PC-9 (cell line): ENCODE results near the gene SPATA20. TPM values are rescaled to one million over a fixed set of nuclear protein-coding genes. Genes with fewer than 3 reads are reported as not detected.

Source experiments
- BruUV-seq: library from RNA; stranded (reverse); fragments of 400-500 nt; replicated peaks from 2 replicates; lab custom pipeline; 2021; lab: Mats Ljungman, UMichigan
- CTCF ChIA-PET: fragments of 300-600 bp; sonication (Branson Sonifier 250); formaldehyde crosslinking; loops from one replicate; lab custom pipeline; 2022; ENCODE audit warnings: antibody characterized with exemption; lab: Charles Lee
- POLR2A ChIA-PET: fragments of 300-600 bp; sonication (Branson Sonifier 250); formaldehyde crosslinking; loops from one replicate; lab custom pipeline; 2022; ENCODE audit warnings: antibody characterized with exemption; ENCODE audit not compliant: unreplicated experiment; lab: Charles Lee
- DNase-seq, 2 experiments: peaks; one replicate each; pipeline versions ENCODE4 v3.0.0 to v3.0.0-alpha.2; 2015 to 2022; ENCODE audit warnings: mixed read lengths in 1 of 2
- H2AFZ ChIP-seq: fragments of 200-600 bp; sonication (generic); 2 replicates; pipeline ENCODE4 v1.8.1; 2017; ENCODE audit warnings: antibody characterized with exemption
- H3F3A ChIP-seq: fragments of 200-600 bp; sonication (generic); 2 replicates; pipeline ENCODE4 v1.8.1; 2017; ENCODE audit warnings: antibody characterized with exemption, mild to moderate bottlenecking, low read depth; ENCODE audit not compliant: insufficient read depth
- H3K27ac ChIP-seq: fragments of 200-600 bp; sonication (generic); 2 replicates; pipeline ENCODE4 v1.6.1; 2016; ENCODE audit warnings: mixed run types
- H3K27me3 ChIP-seq: fragments of 200-600 bp; sonication (generic); 2 replicates; pipeline ENCODE4 v1.6.1; 2016; ENCODE audit warnings: low read depth, mixed run types; ENCODE audit not compliant: insufficient read depth
- H3K36me3 ChIP-seq: fragments of 200-600 bp; sonication (generic); 2 replicates; pipeline ENCODE4 v1.6.1; 2016; ENCODE audit warnings: low read depth, mixed run types
- H3K4me1 ChIP-seq: fragments of 200-600 bp; sonication (generic); replicated peaks from 2 replicates; pipeline ENCODE4 v1.6.1; 2016; ENCODE audit warnings: mixed run types; ENCODE audit not compliant: insufficient read depth
- H3K4me2 ChIP-seq: fragments of 200-600 bp; sonication (generic); 2 replicates; pipeline ENCODE4 v1.6.1; 2017; ENCODE audit warnings: mixed run types
- H3K4me3 ChIP-seq: fragments of 200-600 bp; sonication (generic); 2 replicates; pipeline ENCODE4 v1.6.1; 2016; ENCODE audit warnings: mixed run types
- H3K79me2 ChIP-seq: fragments of 200-600 bp; sonication (generic); 2 replicates; pipeline ENCODE4 v1.6.1; 2017; ENCODE audit warnings: low read depth, mixed run types
- H3K9me2 ChIP-seq: fragments of 200-600 bp; sonication (generic); 2 replicates; pipeline ENCODE4 v1.8.1; 2017; ENCODE audit warnings: mild to moderate bottlenecking; ENCODE audit not compliant: insufficient read depth
- H3K9me3 ChIP-seq: fragments of 200-600 bp; sonication (generic); 2 replicates; pipeline ENCODE4 v1.8.1; 2016; ENCODE audit warnings: low read depth; ENCODE audit not compliant: insufficient read depth
- H4K20me1 ChIP-seq: fragments of 200-600 bp; sonication (generic); 2 replicates; pipeline ENCODE4 v1.8.1; 2017; ENCODE audit not compliant: insufficient read depth
- EZH2 ChIP-seq: fragments of 200-600 bp; sonication (generic); IDR thresholded peaks from 2 replicates; pipeline ENCODE4 v1.8.0; 2017; ENCODE audit warnings: antibody characterized with exemption, low read depth
- intact Hi-C: fragments of 100-400 bp; cut with micrococcal nuclease; formaldehyde crosslinking; loops from one replicate; pipeline ENCODE4 v1.10.0; 2022; ENCODE audit not compliant: unreplicated experiment
- total RNA-seq: library from RNA; stranded (reverse); gene quantifications from 2 replicates; pipeline ENCODE4 v1.2.3, GENCODE V29; 2021
- TF ChIP-seq, protein P1 (sequence below): fragments of 200-600 bp; sonication (generic); conservative IDR thresholded peaks from 2 replicates; pipeline ENCODE4 v1.6.1; 2017; ENCODE audit warnings: mixed run types, antibody characterized with exemption, mild to moderate bottlenecking, moderate library complexity

The SPATA20 gene
- total RNA-seq, 1 experiment from 2014 or later = 41.5 TPM

- H3K79me2 ChIP-seq = no peaks in the 10 kb centered on the region
- BruUV-seq = no TSS peak
- peaks cover 37% of the 10 kb centered on the region for H3K27me3 ChIP-seq
- no peak overlapping the region for H3K4me3 ChIP-seq
- H3K27ac ChIP-seq = no peak overlapping the region
- H3F3A ChIP-seq = peaks cover 24% of the 10 kb centered on the region; the same call in 1 of the 2 replicates
- no peaks in the 10 kb centered on the region for H3K9me3 ChIP-seq
- intact Hi-C loops = no loop called here
- DNase-seq = no peak
- peaks cover 7% of the 10 kb centered on the region for H3K4me1 ChIP-seq
- no peak overlapping the region for H3K4me2 ChIP-seq
- no peaks in the 10 kb centered on the region for H4K20me1 ChIP-seq
- ChIA-PET POLR2A (interaction anchor here (0.6 to 0.7 kb wide), 3 partner anchors 11 to 152 kb away, joined by 3 to 5 read pairs (median 3); no protein-coding TSS in a partner anchor), CTCF (no interaction called here)
- no peaks in the 10 kb centered on the region for H3K9me2 ChIP-seq
- no peak for TF ChIP-seq EZH2
- TF ChIP-seq, protein P1, sequence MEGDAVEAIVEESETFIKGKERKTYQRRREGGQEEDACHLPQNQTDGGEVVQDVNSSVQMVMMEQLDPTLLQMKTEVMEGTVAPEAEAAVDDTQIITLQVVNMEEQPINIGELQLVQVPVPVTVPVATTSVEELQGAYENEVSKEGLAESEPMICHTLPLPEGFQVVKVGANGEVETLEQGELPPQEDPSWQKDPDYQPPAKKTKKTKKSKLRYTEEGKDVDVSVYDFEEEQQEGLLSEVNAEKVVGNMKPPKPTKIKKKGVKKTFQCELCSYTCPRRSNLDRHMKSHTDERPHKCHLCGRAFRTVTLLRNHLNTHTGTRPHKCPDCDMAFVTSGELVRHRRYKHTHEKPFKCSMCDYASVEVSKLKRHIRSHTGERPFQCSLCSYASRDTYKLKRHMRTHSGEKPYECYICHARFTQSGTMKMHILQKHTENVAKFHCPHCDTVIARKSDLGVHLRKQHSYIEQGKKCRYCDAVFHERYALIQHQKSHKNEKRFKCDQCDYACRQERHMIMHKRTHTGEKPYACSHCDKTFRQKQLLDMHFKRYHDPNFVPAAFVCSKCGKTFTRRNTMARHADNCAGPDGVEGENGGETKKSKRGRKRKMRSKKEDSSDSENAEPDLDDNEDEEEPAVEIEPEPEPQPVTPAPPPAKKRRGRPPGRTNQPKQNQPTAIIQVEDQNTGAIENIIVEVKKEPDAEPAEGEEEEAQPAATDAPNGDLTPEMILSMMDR = no peak
- no peak overlapping the region for H2AFZ ChIP-seq
- no peaks in the 10 kb centered on the region for H3K36me3 ChIP-seq
These were observed 15.5 kb downstream of the SPATA20 start for GRCh38 chr17:50562242-50563091.

GRCh38 chr17:50563092-50563511, 16.1 kb downstream of the SPATA20 start:
- intact Hi-C loops = no loop called here
- ChIA-PET CTCF (interaction anchor here (0.5 kb wide), 1 partner anchor 180 kb away, joined by 3 read pairs; no protein-coding TSS in a partner anchor), POLR2A (interaction anchor here (0.6 to 0.7 kb wide), 3 partner anchors 10 to 151 kb away, joined by 3 to 5 read pairs (median 3); no protein-coding TSS in a partner anchor)
- Histone ChIP-seq H2AFZ (no peak overlapping the region), H3K27me3 (peaks cover 37% of the 10 kb centered on the region), H3K9me2 (no peaks in the 10 kb centered on the region), H3K79me2 (no peaks in the 10 kb centered on the region), H3F3A (peaks cover 21% of the 10 kb centered on the region; the same call in 1 of the 2 replicates), H3K9me3 (no peaks in the 10 kb centered on the region), H3K4me1 (peaks cover 7% of the 10 kb centered on the region), H3K4me3 (no peak overlapping the region), H3K4me2 (no peak overlapping the region), H3K27ac (no peak overlapping the region), H3K36me3 (no peaks in the 10 kb centered on the region), H4K20me1 (no peaks in the 10 kb centered on the region)
- DNase-seq = no peak
- no TSS peak for BruUV-seq
- TF ChIP-seq, protein P1 = no peak
- TF ChIP-seq EZH2 = no peak

DNA sequence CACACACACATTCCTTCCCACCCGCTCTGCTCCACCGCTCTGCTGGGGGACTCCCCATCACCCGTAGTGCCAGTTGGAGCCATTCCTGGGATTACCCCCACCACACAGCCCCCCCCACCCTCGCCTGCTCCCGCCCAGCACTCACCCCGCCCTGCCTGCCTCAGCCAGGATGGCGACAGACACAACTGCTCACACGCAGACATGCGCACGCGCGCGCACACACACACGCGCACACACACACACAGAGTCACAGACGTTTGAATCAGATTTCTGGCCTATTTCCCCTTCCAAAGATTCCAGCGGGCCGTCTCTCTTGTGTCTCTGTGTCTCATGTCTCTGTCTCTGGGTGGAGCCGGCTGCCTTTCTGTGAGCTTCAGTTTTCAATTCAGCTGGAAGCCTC, 17.9 kb downstream of the SPATA20 start:
- H3K4me2 ChIP-seq = no peak overlapping the region
- H3K4me3 ChIP-seq = no peak overlapping the region
- no peaks in the 10 kb centered on the region for H3K79me2 ChIP-seq
- H3K4me1 ChIP-seq = peaks cover 5% of the 10 kb centered on the region
- intact Hi-C loops = no loop called here
- no peaks in the 10 kb centered on the region for H3K9me3 ChIP-seq
- no peak for DNase-seq
- no peaks in the 10 kb centered on the region for H4K20me1 ChIP-seq
- H3K36me3 ChIP-seq = no peaks in the 10 kb centered on the region
- no TSS peak for BruUV-seq
- peaks cover 12% of the 10 kb centered on the region; the same call in 1 of the 2 replicates for H3F3A ChIP-seq
- POLR2A ChIA-PET = no interaction called here
- TF ChIP-seq EZH2 = no peak
- TF ChIP-seq, protein P1 = no peak
- H2AFZ ChIP-seq = no peak overlapping the region
- CTCF ChIA-PET = no interaction called here
- H3K27me3 ChIP-seq = peaks cover 37% of the 10 kb centered on the region
- no peaks in the 10 kb centered on the region for H3K9me2 ChIP-seq
- no peak overlapping the region for H3K27ac ChIP-seq
